H9 (cell line): ENCODE measurements around the gene IL6R. TPM values are rescaled to one million over a fixed set of nuclear protein-coding genes. Genes with fewer than 3 reads are reported as not detected.

Experiments
- DNase-seq: peaks from one replicate; pipeline ENCODE4 v3.0.0-alpha.2; 2017
- H2AFZ ChIP-seq: one replicate; pipeline ENCODE4 v1.6.1; 2013; ENCODE audit warnings: mild to moderate bottlenecking, low read length, control low read depth, moderate library complexity
- H2AK5ac ChIP-seq: 2 replicates; pipeline ENCODE4 v1.6.1; 2013; ENCODE audit warnings: low read length, control low read depth, mixed read lengths; ENCODE audit not compliant: insufficient read length
- H2BK120ac ChIP-seq: one replicate; pipeline ENCODE4 v1.6.1; 2013; ENCODE audit warnings: low read depth, mild to moderate bottlenecking, low read length, control low read depth, inconsistent platforms; ENCODE audit not compliant: poor library complexity, severe bottlenecking
- H2BK12ac ChIP-seq: 2 replicates; pipeline ENCODE4 v1.6.1; 2013; ENCODE audit warnings: low read length, control low read depth, mixed read lengths, low read depth; ENCODE audit not compliant: insufficient read length
- H2BK15ac ChIP-seq: 2 replicates; pipeline ENCODE4 v1.6.1; 2013; ENCODE audit warnings: low read depth, low read length, control low read depth
- H2BK20ac ChIP-seq: one replicate; pipeline ENCODE4 v1.6.1; 2013; ENCODE audit warnings: low read depth, mild to moderate bottlenecking, low read length, control low read depth, inconsistent platforms; ENCODE audit not compliant: poor library complexity, severe bottlenecking
- H2BK5ac ChIP-seq: 2 replicates; pipeline ENCODE4 v1.6.1; 2013; ENCODE audit warnings: low read length, control low read depth, mixed read lengths; ENCODE audit not compliant: insufficient read length
- H3K14ac ChIP-seq: 2 replicates; pipeline ENCODE4 v1.6.1; 2013; ENCODE audit warnings: low read length, control low read depth; ENCODE audit not compliant: insufficient read depth
- H3K18ac ChIP-seq: 2 replicates; pipeline ENCODE4 v1.6.1; 2013; ENCODE audit warnings: low read depth, mild to moderate bottlenecking, mixed read lengths, low read length, control low read depth; ENCODE audit not compliant: insufficient read length
- H3K23ac ChIP-seq: 2 replicates; pipeline ENCODE4 v1.6.1; 2013; ENCODE audit warnings: low read length, control low read depth, mixed read lengths, low read depth; ENCODE audit not compliant: insufficient read length
- H3K23me2 ChIP-seq: 2 replicates; pipeline ENCODE4 v1.6.1; 2013; ENCODE audit warnings: low read depth, mild to moderate bottlenecking, mixed read lengths, low read length, control low read depth; ENCODE audit not compliant: insufficient read length, poor library complexity, severe bottlenecking
- H3K27ac ChIP-seq: 2 replicates; pipeline ENCODE4 v1.5.1; 2013; ENCODE audit warnings: low read length, control low read depth, mixed read lengths, low read depth; ENCODE audit not compliant: insufficient read length
- H3K27me3 ChIP-seq: 2 replicates; pipeline ENCODE4 v1.6.1; 2013; ENCODE audit warnings: low read length, control low read depth, inconsistent platforms; ENCODE audit not compliant: insufficient read depth
- H3K4ac ChIP-seq: 2 replicates; pipeline ENCODE4 v1.6.1; 2013; ENCODE audit warnings: low read depth, mild to moderate bottlenecking, control low read depth, inconsistent platforms, low read length, moderate library complexity
- H3K4me1 ChIP-seq: 2 replicates; pipeline ENCODE4 v1.6.1; 2013; ENCODE audit warnings: low read length, control low read depth, inconsistent platforms; ENCODE audit not compliant: insufficient read depth
- H3K4me2 ChIP-seq: 2 replicates; pipeline ENCODE4 v1.6.1; 2013; ENCODE audit warnings: low read length, control low read depth, mixed read lengths; ENCODE audit not compliant: insufficient read length, insufficient read depth
- H3K56ac ChIP-seq: 2 replicates; pipeline ENCODE4 v1.6.1; 2013; ENCODE audit warnings: low read depth, mild to moderate bottlenecking, mixed read lengths, low read length, control low read depth; ENCODE audit not compliant: insufficient read length
- H3K79me1 ChIP-seq: 2 replicates; pipeline ENCODE4 v1.6.1; 2013; ENCODE audit warnings: low read depth, mild to moderate bottlenecking, moderate library complexity, low read length, control low read depth, inconsistent platforms; ENCODE audit not compliant: insufficient read depth, poor library complexity, severe bottlenecking
- H3K79me2 ChIP-seq: 2 replicates; pipeline ENCODE4 v1.6.1; 2013; ENCODE audit warnings: low read length, control low read depth, inconsistent platforms; ENCODE audit not compliant: insufficient read depth
- H3K9ac ChIP-seq: 2 replicates; pipeline ENCODE4 v1.6.1; 2013; ENCODE audit warnings: low read length, control low read depth, mixed read lengths; ENCODE audit not compliant: insufficient read length; ENCODE audit errors: extremely low read depth
- H3K9me3 ChIP-seq: one replicate; pipeline ENCODE4 v1.6.1; 2013; ENCODE audit warnings: low read depth, low read length, inconsistent platforms; ENCODE audit not compliant: control insufficient read depth
- H3T11ph ChIP-seq: one replicate; pipeline ENCODE4 v1.6.1; 2013; ENCODE audit warnings: mild to moderate bottlenecking, low read length, control low read depth, inconsistent platforms
- H4K20me1 ChIP-seq: one replicate; pipeline ENCODE4 v1.6.1; 2013; ENCODE audit not compliant: control insufficient read depth, insufficient read length, insufficient read depth
- H4K5ac ChIP-seq: 2 replicates; pipeline ENCODE4 v1.6.1; 2013; ENCODE audit warnings: low read depth, mild to moderate bottlenecking, mixed read lengths, low read length, control low read depth; ENCODE audit not compliant: insufficient read length
- H4K8ac ChIP-seq: replicated peaks from 2 replicates; pipeline ENCODE4 v1.6.1; 2013; ENCODE audit warnings: low read length, control low read depth, mixed read lengths, low read depth; ENCODE audit not compliant: insufficient read length
- H4K91ac ChIP-seq: 2 replicates; pipeline ENCODE4 v1.6.1; 2013; ENCODE audit warnings: low read depth, mild to moderate bottlenecking, moderate library complexity, mixed read lengths, low read length, control low read depth; ENCODE audit not compliant: insufficient read length
- H3K27ac Mint-ChIP-seq, 3 experiments: 2 replicates in 2 of 3; 3 replicates in 1 of 3; pipeline ENCODE4 v1.8.0; 2020 to 2021; ENCODE audit warnings: mixed read lengths in 3 of 3, mild to moderate bottlenecking in 1 of 3, moderate library complexity in 1 of 3
- H3K27me3 Mint-ChIP-seq: 2 replicates; pipeline ENCODE4 v1.8.0; 2021; ENCODE audit warnings: low read depth, mild to moderate bottlenecking, moderate library complexity, mixed read lengths
- H3K36me3 Mint-ChIP-seq, 3 experiments: 2 replicates in 2 of 3; 3 replicates in 1 of 3; pipeline ENCODE4 v1.8.0; 2020 to 2021; ENCODE audit warnings: low read depth in 3 of 3, mixed read lengths in 3 of 3; ENCODE audit not compliant: insufficient read depth in 1 of 3
- H3K4me1 Mint-ChIP-seq, 2 experiments: 2 replicates each; pipeline ENCODE4 v1.8.0; 2020; ENCODE audit warnings: mixed read lengths in 2 of 2
- H3K4me3 Mint-ChIP-seq, 2 experiments: 2 replicates in 1 of 2; 3 replicates in 1 of 2; pipeline ENCODE4 v1.8.0; 2020 to 2021; ENCODE audit warnings: mild to moderate bottlenecking in 2 of 2, mixed read lengths in 2 of 2, moderate library complexity in 1 of 2
- H3K9me3 Mint-ChIP-seq, 2 experiments: 2 replicates in 1 of 2; 3 replicates in 1 of 2; pipeline ENCODE4 v1.8.0; 2020; ENCODE audit warnings: mild to moderate bottlenecking in 2 of 2, mixed read lengths in 2 of 2, moderate library complexity in 1 of 2
- CTCF ChIP-seq: fragments of 200-600 bp; sonication (generic); conservative IDR thresholded peaks from 3 replicates; pipeline ENCODE4 v1.8.0; 2021; ENCODE audit warnings: antibody characterized with exemption, mild to moderate bottlenecking
- WGBS: extraction: QIAGEN DNeasy Blood & Tissue Kit; methylation state at CpG from one replicate; pipeline ENCODE4 v1.1.7; 2013; ENCODE audit warnings: missing lambda C conversion rate, low lambda C conversion rate, mixed read lengths; ENCODE audit not compliant: insufficient read length; ENCODE audit errors: extremely low coverage; 5-methylcytosine and 5-hydroxymethylcytosine counted together
- total RNA-seq: library from RNA; stranded (reverse); gene quantifications from 2 replicates; pipeline ENCODE4 v1.2.1, GENCODE V29; 2021

The IL6R gene
- total RNA-seq, 1 experiment from 2014 or later = 1.7 TPM

- Histone ChIP-seq H3K23ac (no peak overlapping the region), H3K27me3 (peaks cover 42% of the 10 kb centered on the region), H3K27ac (no peak overlapping the region), H3K56ac (no peak overlapping the region), H3K4me2 (no peak overlapping the region), H2AFZ (no peak overlapping the region), H2BK120ac (no peak overlapping the region), H3K23me2 (peaks cover 3% of the 10 kb centered on the region), H4K5ac (no peak overlapping the region), H2BK5ac (no peak overlapping the region), H3K14ac (no peak overlapping the region), H2BK12ac (no peak overlapping the region), H2BK20ac (no peak overlapping the region), H3K4me1 (no peaks in the 10 kb centered on the region), H3K9ac (no peak overlapping the region), H3K18ac (no peak overlapping the region), H4K91ac (no peak overlapping the region), H3K79me2 (no peaks in the 10 kb centered on the region), H2AK5ac (no peak overlapping the region), H3T11ph (no peak overlapping the region), H4K8ac (no peak overlapping the region), H3K4ac (no peak overlapping the region), H2BK15ac (no peak overlapping the region), H4K20me1 (no peaks in the 10 kb centered on the region), H3K79me1 (no peaks in the 10 kb centered on the region), H3K9me3 (no peaks in the 10 kb centered on the region)
- Mint-ChIP-seq H3K4me1 (peaks cover 4 to 7% of the 10 kb centered on the region in 2 experiments), H3K4me3 (no peak overlapping the region), H3K36me3 (no peaks in the 10 kb centered on the region), H3K9me3 (peaks cover 2 to 8% of the 10 kb centered on the region in 2 experiments; a peak in 4 of 5 replicates), H3K27ac (no peak overlapping the region), H3K27me3 (peaks cover 61% of the 10 kb centered on the region)
- no peak for TF ChIP-seq CTCF
- WGBS = no CpG with 5 or more reads among the region's 1 CpG
- DNase-seq = no peak
Measured at GRCh38 chr1:154499446-154499845, 94.3 kb downstream of the IL6R start.
